Breast epithelium (tissue), 4 donors: Measurements from ENCODE around the gene TMEM187. TPM values are rescaled to one million over a fixed set of nuclear protein-coding genes. Genes with fewer than 3 reads are reported as not detected.

Source experiments
- DNase-seq, 2 donors: peaks; one replicate each; pipeline ENCODE4 v3.0.0-alpha.2; 2019; ENCODE audit warnings: low spot score in 2 of 2
- H3K27ac ChIP-seq, 2 donors: fragments of 200-600 bp; sonication (generic) in 1 of 2; one replicate each; pipeline ENCODE4 v1.5.1; 2016 to 2019; ENCODE audit warnings: mild to moderate bottlenecking in 1 of 2
- H3K27me3 ChIP-seq, 2 donors: fragments of 200-600 bp; sonication (generic) in 1 of 2; one replicate each; pipeline versions ENCODE4 v1.5.1 to v1.6.0; 2017 to 2019; ENCODE audit warnings: control low read depth in 1 of 2, mild to moderate bottlenecking in 1 of 2
- H3K36me3 ChIP-seq: fragments of 200-600 bp; one replicate; pipeline ENCODE4 v1.5.1; 2019
- H3K4me1 ChIP-seq, 2 donors: fragments of 200-600 bp; sonication (generic); one replicate each; pipeline ENCODE4 v1.5.1; 2016 to 2019; ENCODE audit warnings: control low read depth in 1 of 2
- H3K4me3 ChIP-seq, 3 donors: fragments of 200-600 bp; sonication (generic); 1 replicate in 2 of 3; 2 replicates in 1 of 3; pipeline ENCODE4 v1.5.1; 2016 to 2019; ENCODE audit warnings: mild to moderate bottlenecking in 3 of 3, moderate library complexity in 2 of 3
- H3K9me3 ChIP-seq, 2 donors: fragments of 200-600 bp; sonication (generic) in 1 of 2; one replicate each; pipeline ENCODE4 v1.5.1; 2016 to 2019; ENCODE audit warnings: control low read depth in 1 of 2
- POLR2A ChIP-seq: fragments of 450-650 bp; IDR thresholded peaks from one replicate; pipeline ENCODE4 v1.6.1; 2016; ENCODE audit warnings: antibody characterized with exemption, mild to moderate bottlenecking, moderate library complexity
- POLR2AphosphoS5 ChIP-seq, 3 donors: sonication (generic); formaldehyde crosslinking; IDR thresholded peaks; one replicate each; pipeline ENCODE4 v1.6.1; 2017; ENCODE audit warnings: antibody characterized with exemption in 3 of 3
- intact Hi-C: fragments of 100-400 bp; cut with DNase I; formaldehyde crosslinking; loops from one replicate; pipeline ENCODE4 v1.15.1; 2023; ENCODE audit warnings: low total_unique reads
- total RNA-seq, 3 donors: library from RNA; depleted of rRNA; stranded (reverse); fragments of >200 nt; gene quantifications; one replicate each; pipeline ENCODE4 v1.1.0, GENCODE V29; 2016
- TF ChIP-seq, protein P1 (sequence below), 3 donors: fragments of 450-650 bp; IDR thresholded peaks; one replicate each; pipeline ENCODE4 v1.5.1; 2016 to 2017; ENCODE audit warnings: antibody characterized with exemption in 3 of 3, mild to moderate bottlenecking in 3 of 3, moderate library complexity in 3 of 3

TMEM187 gene
- total RNA-seq, 3 donors from 2014 or later, result 7.6 to 10.9 (median 8.2) TPM

DNA sequence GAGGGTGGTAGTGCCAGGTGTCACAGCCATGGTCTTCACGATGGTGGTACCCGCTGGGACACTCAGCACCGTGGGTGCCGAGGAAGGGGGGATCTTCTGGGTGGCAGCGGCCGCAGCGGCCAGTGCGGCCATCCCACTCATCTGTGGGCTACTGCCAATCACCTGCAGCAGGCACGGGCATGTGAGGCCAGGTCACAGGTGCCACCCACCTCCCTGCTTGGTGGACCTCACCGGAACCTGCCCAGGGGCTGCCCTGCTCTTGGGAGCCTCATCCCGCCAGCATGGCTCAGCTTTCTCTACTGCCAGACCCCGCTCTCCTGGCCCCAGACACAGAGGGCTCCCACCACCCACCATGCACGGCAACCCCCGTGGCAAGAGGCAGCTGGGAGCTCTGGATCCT lies 13.9 kb upstream of the TMEM187 start:
- H3K9me3 ChIP-seq, result no peaks in the 10 kb centered on the region
- H3K4me3 ChIP-seq, result no peak overlapping the region
- no peak for TF ChIP-seq POLR2AphosphoS5 (IDR thresholded peaks at IDR 0.05)
- intact Hi-C loops, result loop anchor here (10.0 kb wide), 1 partner anchor 164 kb away; the partner anchor contains the start of genes IDH3G and SSR4
- peaks cover 0 to 25% of the 10 kb centered on the region in 2 donors for H3K27me3 ChIP-seq
- H3K4me1 ChIP-seq, result no peaks in the 10 kb centered on the region
- no peak overlapping the region for H3K27ac ChIP-seq
- DNase-seq, result no peak
- H3K36me3 ChIP-seq, result no peaks in the 10 kb centered on the region

DNA sequence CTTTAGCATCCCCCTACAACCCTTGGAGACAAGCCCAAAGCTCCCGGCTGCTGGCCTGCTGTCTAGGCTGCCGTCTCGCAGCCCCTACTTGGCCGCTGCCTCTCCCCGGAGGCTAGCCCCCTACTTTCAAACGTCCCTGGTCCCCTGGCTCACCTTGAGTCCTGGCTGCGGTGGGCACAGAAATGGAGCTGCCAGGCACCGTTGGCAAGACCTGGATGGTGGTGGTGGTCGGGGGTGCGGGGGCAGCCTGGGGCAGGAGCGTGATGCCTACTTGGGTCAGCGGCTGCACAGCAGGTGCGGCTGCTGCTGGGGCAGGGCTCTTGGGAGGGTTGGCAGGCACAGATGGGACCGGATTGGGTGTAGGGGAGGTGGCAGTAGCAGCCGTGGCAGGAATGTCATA lies 12.9 kb upstream of the TMEM187 start:
- H3K4me3 ChIP-seq, result no peak overlapping the region
- no peak overlapping the region for H3K27ac ChIP-seq
- intact Hi-C loops, result loop anchor here (10.0 kb wide), 1 partner anchor 165 kb away; the partner anchor contains the start of genes IDH3G and SSR4
- H3K27me3 ChIP-seq, result peaks cover 0 to 25% of the 10 kb centered on the region in 2 donors
- H3K9me3 ChIP-seq, result no peaks in the 10 kb centered on the region
- TF ChIP-seq POLR2A (no peak), POLR2AphosphoS5 (IDR thresholded peaks at IDR 0.05) (no peak)
- TF ChIP-seq, protein P1, sequence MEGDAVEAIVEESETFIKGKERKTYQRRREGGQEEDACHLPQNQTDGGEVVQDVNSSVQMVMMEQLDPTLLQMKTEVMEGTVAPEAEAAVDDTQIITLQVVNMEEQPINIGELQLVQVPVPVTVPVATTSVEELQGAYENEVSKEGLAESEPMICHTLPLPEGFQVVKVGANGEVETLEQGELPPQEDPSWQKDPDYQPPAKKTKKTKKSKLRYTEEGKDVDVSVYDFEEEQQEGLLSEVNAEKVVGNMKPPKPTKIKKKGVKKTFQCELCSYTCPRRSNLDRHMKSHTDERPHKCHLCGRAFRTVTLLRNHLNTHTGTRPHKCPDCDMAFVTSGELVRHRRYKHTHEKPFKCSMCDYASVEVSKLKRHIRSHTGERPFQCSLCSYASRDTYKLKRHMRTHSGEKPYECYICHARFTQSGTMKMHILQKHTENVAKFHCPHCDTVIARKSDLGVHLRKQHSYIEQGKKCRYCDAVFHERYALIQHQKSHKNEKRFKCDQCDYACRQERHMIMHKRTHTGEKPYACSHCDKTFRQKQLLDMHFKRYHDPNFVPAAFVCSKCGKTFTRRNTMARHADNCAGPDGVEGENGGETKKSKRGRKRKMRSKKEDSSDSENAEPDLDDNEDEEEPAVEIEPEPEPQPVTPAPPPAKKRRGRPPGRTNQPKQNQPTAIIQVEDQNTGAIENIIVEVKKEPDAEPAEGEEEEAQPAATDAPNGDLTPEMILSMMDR (IDR thresholded peaks at IDR 0.05), result no peak
- no peaks in the 10 kb centered on the region for H3K4me1 ChIP-seq
- no peak for DNase-seq
- no peaks in the 10 kb centered on the region for H3K36me3 ChIP-seq

DNA sequence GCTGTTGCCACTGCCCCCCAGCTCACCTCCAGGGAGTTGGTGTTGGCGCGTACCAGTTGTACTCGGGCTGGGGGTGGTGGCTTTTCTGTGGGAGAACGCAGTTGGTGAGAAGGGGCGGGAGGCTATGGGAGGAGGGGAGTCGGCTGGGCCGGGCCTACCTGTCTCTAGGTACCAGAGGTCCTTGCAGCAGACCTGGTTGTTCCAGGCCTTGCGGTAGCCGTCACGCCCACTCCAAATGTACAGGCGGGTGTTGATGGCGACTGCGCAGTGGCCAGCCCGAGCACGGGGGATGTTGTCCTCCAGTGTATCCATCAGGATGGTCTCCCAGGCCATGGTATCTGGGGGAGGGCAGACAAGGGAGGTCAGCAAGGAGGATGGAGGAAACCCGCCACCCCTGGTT lies 12.5 kb upstream of the TMEM187 start:
- no peaks in the 10 kb centered on the region for H3K4me1 ChIP-seq
- no peaks in the 10 kb centered on the region for H3K9me3 ChIP-seq
- no peak for TF ChIP-seq POLR2A
- no peak for TF ChIP-seq POLR2AphosphoS5 (IDR thresholded peaks at IDR 0.05)
- TF ChIP-seq, protein P1 (IDR thresholded peaks at IDR 0.05), result no peak
- intact Hi-C loops, result no loop called here
- DNase-seq, result no peak
- no peak overlapping the region for H3K4me3 ChIP-seq
- no peak overlapping the region for H3K27ac ChIP-seq
- H3K27me3 ChIP-seq, result peaks cover 0 to 25% of the 10 kb centered on the region in 2 donors
- no peaks in the 10 kb centered on the region for H3K36me3 ChIP-seq

DNA sequence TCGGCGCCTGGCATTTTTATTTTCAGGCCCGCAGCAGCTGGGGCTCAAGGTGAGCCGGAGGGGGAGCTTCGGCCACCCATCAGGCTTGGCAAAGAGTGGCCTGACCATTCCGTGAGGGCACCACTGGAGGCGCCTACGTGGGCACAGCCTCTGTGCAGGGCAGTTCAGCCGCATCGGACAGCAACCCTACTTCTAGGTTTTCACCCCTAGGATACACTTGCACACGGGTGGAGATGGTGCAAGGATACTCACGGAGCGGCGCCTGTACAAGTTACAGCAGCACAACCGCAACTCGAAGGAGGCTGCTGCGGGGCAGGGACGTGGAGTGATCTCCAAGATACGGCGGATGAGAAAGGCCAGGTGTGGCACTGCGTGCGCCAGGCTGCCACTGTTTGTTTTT lies 11.8 kb upstream of the TMEM187 start:
- intact Hi-C loops, result no loop called here
- no peak overlapping the region for H3K4me3 ChIP-seq
- H3K27ac ChIP-seq, result no peak overlapping the region
- no peaks in the 10 kb centered on the region for H3K9me3 ChIP-seq
- H3K4me1 ChIP-seq, result no peaks in the 10 kb centered on the region
- TF ChIP-seq POLR2A (no peak), POLR2AphosphoS5 (IDR thresholded peaks at IDR 0.05) (no peak)
- TF ChIP-seq, protein P1 (IDR thresholded peaks at IDR 0.05), result no peak
- no peak for DNase-seq
- peaks cover 0 to 29% of the 10 kb centered on the region in 2 donors for H3K27me3 ChIP-seq
- H3K36me3 ChIP-seq, result no peaks in the 10 kb centered on the region

DNA sequence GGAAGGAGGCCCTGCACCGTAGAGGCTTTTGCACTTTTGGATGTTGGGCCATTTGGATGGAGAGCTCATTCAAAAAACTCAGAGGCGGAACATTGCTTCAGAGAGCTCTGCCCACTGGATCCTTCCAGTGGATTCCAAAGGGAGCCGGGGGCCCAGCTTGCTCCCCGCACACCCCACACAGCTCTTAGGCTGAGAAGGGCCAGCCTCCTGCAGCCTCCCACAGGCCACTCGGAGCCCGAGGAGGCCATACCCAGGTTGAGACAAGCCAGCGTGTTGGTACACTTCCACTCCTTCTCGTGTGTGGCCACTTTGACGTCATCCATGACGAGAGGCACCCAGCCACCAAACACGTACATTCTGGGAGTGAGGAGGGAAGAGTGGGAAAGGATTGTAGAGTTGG lies 11.3 kb upstream of the TMEM187 start:
- intact Hi-C loops, result no loop called here
- no peaks in the 10 kb centered on the region for H3K9me3 ChIP-seq
- H3K36me3 ChIP-seq, result no peaks in the 10 kb centered on the region
- H3K27me3 ChIP-seq, result peaks cover 0 to 30% of the 10 kb centered on the region in 2 donors
- no peaks in the 10 kb centered on the region for H3K4me1 ChIP-seq
- TF ChIP-seq POLR2AphosphoS5 (IDR thresholded peaks at IDR 0.05), result no peak
- peak overlapping the region in 1 of 2 donors; percentile 35 for H3K27ac ChIP-seq
- no peak for DNase-seq
- H3K4me3 ChIP-seq, result no peak overlapping the region

DNA sequence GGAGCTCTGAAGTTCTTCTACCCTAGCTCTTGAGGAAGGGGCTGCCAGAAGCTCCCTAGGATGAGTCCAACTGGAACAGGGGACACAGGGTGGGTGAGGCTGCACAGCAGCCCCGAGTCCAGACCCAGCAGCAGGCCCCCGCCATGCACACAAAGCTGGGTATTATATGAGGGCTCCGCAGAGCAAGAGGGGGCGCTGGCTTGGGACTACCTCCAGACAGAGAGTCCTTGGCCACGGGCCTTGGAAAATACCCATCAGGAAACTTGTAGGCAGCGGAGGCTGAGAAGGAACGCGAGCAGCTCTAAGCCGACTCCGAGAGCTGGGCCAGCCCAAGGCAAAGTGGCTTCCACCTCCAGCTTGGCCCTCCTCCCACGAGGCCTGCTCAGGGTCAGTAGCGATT lies 9.0 kb upstream of the TMEM187 start:
- H3K36me3 ChIP-seq, result no peaks in the 10 kb centered on the region

More for the DNA sequence above, 9.0 kb upstream of the TMEM187 start:
- Histone ChIP-seq H3K4me1 (peaks cover 0 to 6% of the 10 kb centered on the region in 2 donors), H3K9me3 (no peaks in the 10 kb centered on the region), H3K4me3 (no peak overlapping the region), H3K27me3 (peaks cover 0 to 36% of the 10 kb centered on the region in 2 donors), H3K27ac (no peak overlapping the region)
- TF ChIP-seq POLR2A (no peak), POLR2AphosphoS5 (IDR thresholded peaks at IDR 0.05) (no peak)
- TF ChIP-seq, protein P1 (IDR thresholded peaks at IDR 0.05), result no peak
- intact Hi-C loops, result no loop called here
- no peak for DNase-seq
